Measurements from ENCODE around the gene CERS1.

The CERS1 gene

GRCh38 chr19:18861235-18861634 is 34.7 kb downstream of the CERS1 start:
- Histone ChIP-seq H3K9ac (ENCODE audit: insufficient read length) (no peak overlapping the region), H3K27ac (no peak overlapping the region)
- no peak for DNase-seq (ENCODE audit: low read depth, low spot score)

DNA sequence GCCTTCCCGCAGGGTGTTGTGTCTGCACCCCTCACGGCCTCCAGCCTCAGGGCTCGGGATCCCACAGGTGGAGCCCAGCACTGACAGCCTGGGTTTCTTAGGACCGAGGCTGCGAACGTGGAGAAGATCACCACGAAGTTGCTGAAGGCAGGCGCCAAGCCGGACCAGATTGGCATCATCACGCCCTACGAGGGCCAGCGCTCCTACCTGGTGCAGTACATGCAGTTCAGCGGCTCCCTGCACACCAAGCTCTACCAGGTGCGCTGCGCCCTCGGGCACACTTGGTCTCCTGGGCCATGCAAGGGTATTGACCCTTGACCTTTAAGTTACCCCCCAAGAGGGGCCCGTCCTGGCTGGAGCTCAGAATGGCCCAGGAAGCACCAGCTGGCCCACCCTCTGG is 35.2 kb downstream of the CERS1 start:
- Histone ChIP-seq H3K9me3 (ENCODE audit: low read depth, low read length) (no peaks in the 10 kb centered on the region), H3K36me3 (ENCODE audit: insufficient read depth, low read length) (peaks cover 83% of the 10 kb centered on the region), H3K4me3 (no peak overlapping the region), H3K27ac (no peak overlapping the region), H3K9ac (ENCODE audit: insufficient read length) (no peak overlapping the region)
- TF ChIP-seq FOXP2 (optimal IDR thresholded peaks at IDR 0.05; ENCODE audit: control extremely low read depth, extremely low read length, insufficient read depth) (no peak), POLR2AphosphoS5 (IDR thresholded peaks at IDR 0.05; ENCODE audit: borderline replicate concordance, low read depth, low read length) (no peak), EZH2 (IDR thresholded peaks at IDR 0.05) (no peak)
- no peak for DNase-seq (ENCODE audit: low read depth, low spot score)

More at GRCh38 chr19:18861235-18861634, 34.7 kb downstream of the CERS1 start:
- no peak overlapping the region for H3K4me3 ChIP-seq
- no peaks in the 10 kb centered on the region for H3K9me3 ChIP-seq (ENCODE audit: low read depth, low read length)
- peaks cover 83% of the 10 kb centered on the region for H3K36me3 ChIP-seq (ENCODE audit: insufficient read depth, low read length)
- no peak for TF ChIP-seq FOXP2 (optimal IDR thresholded peaks at IDR 0.05; ENCODE audit: control extremely low read depth, extremely low read length, insufficient read depth)
- TF ChIP-seq POLR2AphosphoS5 (IDR thresholded peaks at IDR 0.05; ENCODE audit: borderline replicate concordance, low read depth, low read length), result no peak
- TF ChIP-seq EZH2 (IDR thresholded peaks at IDR 0.05), result no peak

DNA sequence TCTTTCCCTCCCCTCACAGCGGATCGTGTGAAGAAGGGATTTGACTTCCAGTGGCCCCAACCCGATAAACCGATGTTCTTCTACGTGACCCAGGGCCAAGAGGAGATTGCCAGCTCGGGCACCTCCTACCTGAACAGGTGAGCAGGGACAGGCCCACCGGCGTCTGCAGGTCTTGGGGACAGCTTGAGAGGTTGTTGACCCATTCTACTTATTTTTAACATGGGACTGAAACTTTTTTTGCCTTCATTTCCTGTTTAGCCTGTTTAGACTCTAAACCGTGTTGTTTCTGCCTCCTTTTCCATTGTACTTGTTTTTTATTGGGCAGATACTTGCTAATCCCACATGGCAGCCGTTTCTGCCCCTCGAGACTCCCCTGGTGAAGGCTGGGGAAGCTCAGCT is 35.7 kb downstream of the CERS1 start:
- no peak for TF ChIP-seq POLR2AphosphoS5 (IDR thresholded peaks at IDR 0.05; ENCODE audit: borderline replicate concordance, low read depth, low read length)
- TF ChIP-seq FOXP2 (optimal IDR thresholded peaks at IDR 0.05; ENCODE audit: control extremely low read depth, extremely low read length, insufficient read depth), result no peak
- TF ChIP-seq EZH2 (IDR thresholded peaks at IDR 0.05), result no peak
- Histone ChIP-seq H3K4me3 (no peak overlapping the region), H3K9ac (ENCODE audit: insufficient read length) (no peak overlapping the region), H3K36me3 (ENCODE audit: insufficient read depth, low read length) (peaks cover 83% of the 10 kb centered on the region), H3K27ac (no peak overlapping the region), H3K9me3 (ENCODE audit: low read depth, low read length) (no peaks in the 10 kb centered on the region)
- DNase-seq (ENCODE audit: low read depth, low spot score), result no peak

GRCh38 chr19:18859676-18860301 is 36.2 kb downstream of the CERS1 start:
- Histone ChIP-seq H3K9me3 (ENCODE audit: low read depth, low read length) (no peaks in the 10 kb centered on the region), H3K4me3 (no peak overlapping the region), H3K27ac (no peak overlapping the region), H3K9ac (ENCODE audit: insufficient read length) (no peak overlapping the region), H3K36me3 (ENCODE audit: insufficient read depth, low read length) (peaks cover 83% of the 10 kb centered on the region)
- DNase-seq (ENCODE audit: low read depth, low spot score), result no peak
- no peak for TF ChIP-seq FOXP2 (optimal IDR thresholded peaks at IDR 0.05; ENCODE audit: control extremely low read depth, extremely low read length, insufficient read depth)
- no peak for TF ChIP-seq EZH2 (IDR thresholded peaks at IDR 0.05)
- no peak for TF ChIP-seq POLR2AphosphoS5 (IDR thresholded peaks at IDR 0.05; ENCODE audit: borderline replicate concordance, low read depth, low read length)

DNA sequence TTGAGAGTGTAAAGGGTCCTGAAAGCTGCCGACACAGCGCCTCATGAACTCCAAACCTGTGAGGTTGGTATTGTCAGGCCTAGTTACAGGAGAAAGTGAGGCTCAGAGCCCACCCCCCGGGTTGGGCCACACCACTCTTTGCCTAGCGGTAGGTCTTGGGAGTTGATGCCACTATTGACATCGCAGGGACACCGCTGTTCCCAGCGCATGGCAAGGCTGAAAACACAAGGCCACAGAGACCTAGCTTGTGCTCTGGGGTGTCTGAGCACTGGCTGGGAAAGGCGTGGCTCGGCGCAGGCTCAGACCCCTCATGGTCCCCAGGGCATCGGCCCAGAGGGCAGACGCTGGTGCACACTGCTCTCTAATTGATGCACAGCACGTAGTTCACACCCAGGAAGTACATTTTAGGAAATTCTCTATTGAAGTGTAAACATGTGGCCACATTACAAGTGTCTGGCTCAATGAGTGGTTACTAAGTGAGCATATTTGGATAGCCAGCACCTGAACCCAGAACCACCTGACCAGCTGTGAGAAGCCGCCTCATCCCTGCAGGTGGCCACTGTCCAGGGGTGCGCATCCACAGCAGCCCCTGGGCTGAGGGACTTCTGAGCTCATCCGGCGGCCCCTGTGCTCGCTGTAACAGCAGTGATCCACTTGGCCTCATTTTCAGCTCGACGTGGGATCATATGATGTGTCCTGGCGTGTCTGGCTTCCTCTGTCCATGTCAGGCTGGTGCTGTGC is 36.9 kb downstream of the CERS1 start:
- Histone ChIP-seq H3K9ac (ENCODE audit: insufficient read length) (no peak overlapping the region), H3K36me3 (ENCODE audit: insufficient read depth, low read length) (peaks cover 88% of the 10 kb centered on the region), H3K27ac (no peak overlapping the region), H3K4me3 (no peak overlapping the region), H3K9me3 (ENCODE audit: low read depth, low read length) (no peaks in the 10 kb centered on the region)
- DNase-seq (ENCODE audit: low read depth, low spot score), result no peak
- TF ChIP-seq POLR2AphosphoS5 (IDR thresholded peaks at IDR 0.05; ENCODE audit: borderline replicate concordance, low read depth, low read length) (no peak), FOXP2 (optimal IDR thresholded peaks at IDR 0.05; ENCODE audit: control extremely low read depth, extremely low read length, insufficient read depth) (no peak), EZH2 (IDR thresholded peaks at IDR 0.05) (no peak)

DNA sequence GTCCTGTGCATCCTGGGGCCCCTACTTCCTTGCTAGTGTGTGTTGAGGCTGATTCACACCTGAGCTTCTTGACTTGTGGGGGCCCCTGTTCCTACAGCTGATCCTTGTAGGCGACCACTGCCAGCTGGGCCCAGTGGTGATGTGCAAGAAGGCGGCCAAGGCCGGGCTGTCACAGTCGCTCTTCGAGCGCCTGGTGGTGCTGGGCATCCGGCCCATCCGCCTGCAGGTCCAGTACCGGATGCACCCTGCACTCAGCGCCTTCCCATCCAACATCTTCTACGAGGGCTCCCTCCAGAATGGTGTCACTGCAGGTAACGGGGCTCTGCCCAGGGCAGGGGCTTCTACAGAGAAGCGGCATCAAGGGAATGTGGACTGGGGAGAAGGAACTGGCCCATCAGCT is 38.7 kb downstream of the CERS1 start:
- H3K27ac ChIP-seq, result no peak overlapping the region
- TF ChIP-seq EZH2 (IDR thresholded peaks at IDR 0.05) (no peak), POLR2AphosphoS5 (IDR thresholded peaks at IDR 0.05; ENCODE audit: borderline replicate concordance, low read depth, low read length) (no peak), FOXP2 (optimal IDR thresholded peaks at IDR 0.05; ENCODE audit: control extremely low read depth, extremely low read length, insufficient read depth) (no peak)
- peaks cover 91% of the 10 kb centered on the region for H3K36me3 ChIP-seq (ENCODE audit: insufficient read depth, low read length)
- no peak overlapping the region for H3K4me3 ChIP-seq
- DNase-seq (ENCODE audit: low read depth, low spot score), result no peak
- no peaks in the 10 kb centered on the region for H3K9me3 ChIP-seq (ENCODE audit: low read depth, low read length)
- no peak overlapping the region for H3K9ac ChIP-seq (ENCODE audit: insufficient read length)

DNA sequence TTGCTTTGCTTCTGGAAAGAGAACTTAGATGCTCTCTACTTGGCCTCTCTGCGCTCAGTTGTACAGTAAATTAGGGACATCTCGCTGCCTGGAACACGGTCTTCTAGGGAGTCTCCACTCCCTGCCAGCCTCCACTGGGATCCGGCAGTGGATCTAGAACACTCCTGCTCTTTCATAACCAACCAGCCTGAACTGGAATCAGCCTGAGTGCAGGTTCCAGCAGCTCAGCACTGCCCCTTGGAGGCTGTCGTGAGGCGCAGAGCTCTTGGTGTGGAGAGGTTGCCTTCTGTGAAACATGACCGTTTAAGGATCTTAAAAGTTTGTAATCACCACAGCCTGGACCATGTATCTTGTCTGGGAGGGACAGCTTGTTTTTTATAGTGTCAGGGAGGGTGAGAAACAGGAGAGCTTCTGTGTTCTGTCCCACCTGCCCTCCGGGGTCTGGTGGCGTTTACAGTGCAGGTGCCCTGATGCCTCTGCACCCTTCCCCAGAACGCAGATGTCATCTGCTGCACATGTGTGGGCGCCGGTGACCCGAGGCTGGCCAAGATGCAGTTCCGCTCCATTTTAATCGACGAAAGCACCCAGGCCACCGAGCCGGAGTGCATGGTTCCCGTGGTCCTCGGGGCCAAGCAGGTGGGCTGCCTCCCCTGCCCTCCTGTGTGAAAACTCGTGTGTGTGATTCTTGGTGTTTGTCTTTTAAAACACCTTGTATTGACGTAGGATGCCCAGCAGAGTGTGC is 39.4 kb downstream of the CERS1 start:
- no peak overlapping the region for H3K27ac ChIP-seq
- no peak for TF ChIP-seq POLR2AphosphoS5 (IDR thresholded peaks at IDR 0.05; ENCODE audit: borderline replicate concordance, low read depth, low read length)
- TF ChIP-seq EZH2 (IDR thresholded peaks at IDR 0.05), result no peak
- no peak for TF ChIP-seq FOXP2 (optimal IDR thresholded peaks at IDR 0.05; ENCODE audit: control extremely low read depth, extremely low read length, insufficient read depth)
- H3K9me3 ChIP-seq (ENCODE audit: low read depth, low read length), result no peaks in the 10 kb centered on the region
- H3K4me3 ChIP-seq, result no peak overlapping the region
- no peak for DNase-seq (ENCODE audit: low read depth, low spot score)
- peaks cover 92% of the 10 kb centered on the region for H3K36me3 ChIP-seq (ENCODE audit: insufficient read depth, low read length)
- H3K9ac ChIP-seq (ENCODE audit: insufficient read length), result no peak overlapping the region

Data from SK-N-MC (cell line).